HG02798 (cell line): ENCODE data around the gene CMSS1.
A peak's percentile ranks its signal among the peaks of the same experiment; 100 is the strongest.

Experiments used
- ATAC-seq: cut with Tn5 transposase; IDR thresholded peaks from one replicate; pipeline ENCODE4 v1.9.1; 2021; ENCODE audit warnings: mild to moderate bottlenecking; ENCODE audit not compliant: unreplicated experiment, poor library complexity

CMSS1 gene

GRCh38 chr3:99872923-99873254, 55.2 kb downstream of the CMSS1 start:
- peak; percentile 57 for ATAC-seq

DNA sequence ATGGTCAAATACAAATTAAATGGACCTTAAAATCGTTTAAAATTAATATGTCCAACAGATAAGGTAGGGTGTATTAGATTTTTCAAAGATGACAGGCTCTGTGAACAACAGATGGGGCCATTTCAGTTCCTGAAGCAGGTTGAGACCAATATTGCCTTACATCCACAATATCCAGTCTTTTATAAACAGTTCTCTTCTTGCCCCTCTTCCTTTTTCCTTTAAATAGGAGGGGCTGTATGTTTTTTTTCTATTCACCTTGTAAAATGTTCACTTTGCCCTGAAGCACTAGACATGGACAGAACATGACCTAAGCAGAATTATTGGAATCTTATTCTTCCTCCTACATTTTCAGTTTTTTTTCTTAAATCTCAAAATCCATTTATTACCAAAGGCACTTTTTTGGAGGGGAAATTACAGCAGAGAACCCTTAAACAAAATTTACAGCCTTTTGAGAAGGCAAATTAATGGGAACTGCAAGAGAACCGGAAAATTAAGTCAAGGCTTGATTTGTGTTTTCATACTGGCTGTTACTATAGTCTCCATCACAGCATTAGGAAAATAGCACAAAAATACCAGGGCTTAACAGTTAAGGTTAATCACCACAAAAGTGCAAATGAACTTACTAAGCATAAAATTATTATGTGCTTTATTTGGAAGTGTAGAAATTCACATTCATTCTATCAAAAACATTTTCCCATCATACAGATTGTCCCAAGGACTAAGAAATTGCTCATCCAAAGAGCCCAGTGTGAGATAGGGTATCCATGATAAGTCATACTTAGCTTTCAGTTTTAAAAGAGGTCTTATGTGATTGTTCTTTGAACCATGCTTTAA, 55.8 kb downstream of the CMSS1 start:
- ATAC-seq = no peak

- ATAC-seq = no peak
Observed at GRCh38 chr3:99874237-99875002, 56.8 kb downstream of the CMSS1 start.

GRCh38 chr3:99875581-99875928, 57.9 kb downstream of the CMSS1 start:
- ATAC-seq = no peak

- ATAC-seq = peak; percentile 93
Observed at GRCh38 chr3:99875929-99876841, 58.5 kb downstream of the CMSS1 start.

DNA sequence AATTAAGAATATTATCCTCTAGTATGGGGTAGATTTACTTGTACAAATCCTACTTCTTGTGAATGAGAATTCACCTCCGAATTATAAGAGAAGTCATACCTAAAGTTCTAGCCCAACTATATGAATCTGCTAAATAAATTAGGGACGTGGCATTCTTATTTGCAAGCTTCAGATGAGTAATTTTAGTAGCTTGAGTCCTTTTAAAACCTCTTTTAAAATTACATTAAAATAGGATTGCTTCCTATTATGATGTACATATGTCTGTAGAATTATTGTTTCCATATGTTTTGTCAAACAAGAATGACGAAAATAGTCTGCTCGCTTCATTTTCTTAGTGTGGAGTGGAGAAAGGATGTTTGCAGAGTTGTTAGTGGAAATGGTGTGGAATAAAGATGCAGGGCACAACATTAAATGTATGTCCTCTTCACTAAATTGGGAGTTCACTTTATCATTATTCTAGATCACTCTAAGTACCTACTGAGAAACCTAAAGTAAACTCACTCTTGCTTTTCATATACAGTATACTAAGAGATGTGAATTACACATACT, 59.4 kb downstream of the CMSS1 start:
- no peak for ATAC-seq

DNA sequence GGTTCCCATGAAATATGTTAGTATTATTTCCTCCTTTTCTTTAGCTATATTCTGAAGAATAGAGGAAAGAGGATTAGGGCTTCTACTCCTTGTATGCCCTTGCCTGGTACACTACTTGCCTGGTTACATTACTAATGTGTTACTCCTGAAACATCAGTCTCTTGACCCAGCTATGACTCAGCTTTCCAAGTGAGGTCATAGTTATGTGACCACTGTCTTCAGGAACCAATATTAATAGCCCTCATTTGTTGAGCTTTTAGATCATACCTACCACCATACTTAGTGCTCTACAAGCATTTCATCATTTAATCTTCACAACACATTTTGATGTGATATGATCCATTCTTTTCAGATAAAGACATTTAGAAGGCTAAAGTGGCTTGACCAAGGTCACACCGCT, 60.3 kb downstream of the CMSS1 start:
- peak; percentile 48 for ATAC-seq

- no peak for ATAC-seq
Observed at GRCh38 chr3:99879275-99879674, 61.6 kb downstream of the CMSS1 start.

DNA sequence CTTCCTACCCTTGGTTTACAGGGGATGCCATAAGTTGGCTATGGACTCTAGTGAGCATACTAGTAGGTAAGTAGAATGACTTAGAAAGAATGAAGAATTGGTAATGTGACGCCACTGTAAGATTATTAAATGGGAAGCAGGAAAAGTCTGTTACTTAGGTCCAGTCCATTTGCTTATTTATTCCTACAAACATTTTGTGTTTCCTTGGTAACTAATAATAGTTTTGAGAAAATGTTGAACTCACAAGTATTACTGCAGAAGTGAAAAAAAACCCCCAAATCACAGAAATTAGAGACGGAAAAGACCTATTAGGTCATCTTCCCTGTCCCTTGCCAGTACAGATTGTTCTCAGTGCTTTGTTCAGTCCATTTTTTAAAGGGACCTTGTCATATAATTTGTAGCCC, 63.5 kb downstream of the CMSS1 start:
- ATAC-seq = no peak

DNA sequence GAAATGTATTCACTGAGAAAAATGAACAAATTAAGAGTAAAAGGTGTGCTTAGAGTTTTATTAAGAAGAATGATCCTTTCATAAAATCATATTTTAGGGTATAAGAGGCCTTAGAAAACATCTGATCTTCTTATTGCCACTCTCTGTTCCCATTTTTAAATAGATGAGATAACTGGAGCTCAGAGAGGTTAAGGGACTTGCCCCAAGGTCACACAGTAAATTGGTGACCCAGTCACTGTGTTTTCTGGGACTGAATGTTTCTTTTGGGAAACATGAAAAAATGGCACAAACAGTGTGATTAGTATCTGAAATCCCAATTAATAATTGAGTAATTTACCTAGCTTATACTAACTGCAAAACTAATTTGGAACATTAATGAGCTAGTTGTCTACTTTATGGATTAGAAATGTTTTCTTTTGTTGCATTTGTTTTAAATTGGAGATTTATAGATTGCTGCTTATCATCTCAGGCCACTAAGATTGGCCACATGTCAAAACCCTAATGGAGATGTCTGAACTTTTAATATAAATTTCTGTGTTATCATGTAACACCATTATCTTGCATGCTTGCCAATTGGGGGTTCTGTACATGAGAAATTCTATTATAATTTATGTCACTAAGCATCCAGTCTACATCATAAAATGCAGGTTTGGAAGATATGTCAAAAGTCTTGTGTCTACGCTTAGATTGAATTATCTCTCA, 64.9 kb downstream of the CMSS1 start:
- no peak for ATAC-seq

- no peak for ATAC-seq
Observed at GRCh38 chr3:99883138-99883461, 65.4 kb downstream of the CMSS1 start.

- ATAC-seq = no peak
Observed at GRCh38 chr3:99883693-99884092, 66.0 kb downstream of the CMSS1 start.

DNA sequence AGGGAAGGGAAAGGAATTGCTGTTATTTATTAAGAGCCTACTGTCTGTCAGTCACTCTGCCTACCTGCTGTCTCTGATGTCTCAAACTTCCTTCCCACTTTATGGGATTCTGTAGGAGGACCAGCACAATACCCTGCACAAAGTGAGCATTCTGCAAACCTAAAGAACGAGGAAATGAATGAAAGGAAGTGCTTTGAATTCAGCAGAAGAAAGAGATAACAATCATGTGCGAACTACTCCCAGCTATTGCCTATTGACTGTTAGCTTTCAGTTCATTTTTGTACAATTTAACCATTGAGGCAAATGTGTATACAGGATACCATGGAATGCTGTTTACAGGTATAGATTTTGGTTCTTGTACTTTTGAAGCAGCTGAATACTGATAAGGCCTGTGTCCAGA, 66.8 kb downstream of the CMSS1 start:
- no peak for ATAC-seq

DNA sequence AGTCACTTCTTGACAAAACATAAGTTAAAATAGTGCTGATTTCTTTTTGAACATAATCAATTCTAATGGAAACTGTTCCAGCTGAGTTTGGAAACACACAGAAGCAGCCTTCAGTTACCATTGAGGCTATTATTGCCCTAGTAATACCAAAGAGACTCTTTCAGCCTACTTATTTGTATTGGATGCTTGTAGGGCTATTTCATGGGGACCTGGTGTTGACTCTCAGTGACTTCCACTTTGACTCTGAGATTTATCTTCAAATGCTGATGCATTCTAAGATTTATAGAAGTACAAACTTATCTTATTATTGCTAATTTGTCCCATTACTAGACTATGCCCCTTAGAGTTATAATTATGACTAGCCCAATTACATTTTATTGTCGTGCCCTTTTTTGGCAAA, 67.4 kb downstream of the CMSS1 start:
- ATAC-seq = no peak

DNA sequence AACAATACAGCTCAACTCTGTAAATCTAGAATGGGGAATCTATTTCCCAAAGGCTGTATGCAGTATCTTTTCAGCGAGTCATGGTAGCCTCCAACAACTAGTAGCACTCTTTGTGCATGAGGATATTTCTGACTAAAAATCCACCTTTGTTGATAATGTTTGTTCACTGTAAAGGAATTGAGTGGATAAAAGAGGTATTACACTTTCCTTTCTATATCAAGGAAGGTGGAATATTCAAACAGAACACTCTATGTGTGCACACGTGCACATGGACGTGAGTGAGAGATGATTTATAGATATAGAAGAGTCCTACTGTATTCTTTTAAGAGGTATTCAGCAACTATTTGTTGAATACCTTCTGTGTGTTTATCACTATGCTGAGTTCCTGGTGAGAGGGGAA, 68.2 kb downstream of the CMSS1 start:
- no peak for ATAC-seq

- no peak for ATAC-seq
Observed at GRCh38 chr3:99891610-99892285, 74.1 kb downstream of the CMSS1 start.

DNA sequence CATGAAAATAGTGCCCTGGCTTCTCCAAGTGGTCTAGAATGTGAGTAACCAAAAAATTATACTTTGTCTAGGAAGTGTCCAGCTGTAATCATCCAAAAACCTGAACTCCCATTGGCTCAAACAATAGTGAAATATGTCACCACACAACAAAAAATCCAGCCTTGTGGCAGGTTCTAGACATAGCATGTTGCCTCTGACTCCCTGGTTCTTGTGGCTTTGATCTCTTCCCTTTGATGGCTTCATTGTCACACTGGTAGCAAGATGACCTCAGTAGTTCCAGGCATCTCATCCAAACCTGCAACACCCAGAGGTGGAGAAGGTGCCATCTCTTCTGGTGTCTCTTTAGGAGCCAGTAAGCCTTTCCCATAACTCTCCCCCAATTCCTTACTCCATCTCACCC, 74.7 kb downstream of the CMSS1 start:
- ATAC-seq = no peak

DNA sequence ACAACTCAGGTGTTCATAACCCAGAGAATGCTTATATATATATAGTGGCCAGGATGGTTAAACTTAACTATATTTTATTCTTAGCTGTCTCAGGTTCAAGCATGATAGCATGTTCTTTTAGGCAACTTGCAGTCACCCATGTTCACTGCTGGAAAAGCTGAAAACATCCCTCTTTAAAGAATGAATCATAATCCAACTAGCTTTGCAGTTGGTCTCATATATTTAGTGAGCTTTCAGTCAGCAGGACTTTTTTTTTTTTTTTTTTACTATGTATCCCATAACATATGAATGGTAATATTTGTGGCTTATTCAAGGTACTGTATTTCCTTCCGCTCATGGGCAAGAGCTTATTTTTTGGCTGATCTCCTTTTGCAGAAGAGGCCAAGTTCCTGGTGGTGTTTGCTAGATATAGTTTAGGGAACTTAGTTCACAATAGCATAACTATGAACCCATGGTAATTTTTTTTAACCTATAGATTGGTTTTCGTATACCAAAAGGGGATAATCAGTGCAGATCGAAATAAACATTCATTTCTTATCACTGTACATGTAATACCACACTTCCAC, 77.6 kb downstream of the CMSS1 start:
- ATAC-seq = no peak

GRCh38 chr3:99895703-99896441, 78.2 kb downstream of the CMSS1 start:
- no peak for ATAC-seq
